Measurements from ENCODE around the gene GAL.

Gene GAL

GRCh38 chr11:68711114-68711513 is 26.8 kb downstream of the GAL start:
- H3K4me1 ChIP-seq (ENCODE audit: control insufficient read depth, insufficient read depth, low read length, poor library complexity, severe bottlenecking) = no peaks in the 10 kb centered on the region
- no peak overlapping the region for H3K27ac ChIP-seq (ENCODE audit: low read depth, low read length, severe bottlenecking)
- WGBS, 2 experiments (ENCODE audit: insufficient coverage in 2 of 2) = 90 to 96% methylated on average over 6 to 8 of the region's 8 CpGs
- no peaks in the 10 kb centered on the region for H3K36me3 ChIP-seq (ENCODE audit: control insufficient read depth, insufficient read depth, low read length)
- no peak overlapping the region for H3K4me3 ChIP-seq (ENCODE audit: extremely low read depth, insufficient read depth, low read length, poor library complexity, severe bottlenecking)
- no peaks in the 10 kb centered on the region for H3K9me3 ChIP-seq (ENCODE audit: control insufficient read depth, low read length)

- no peak overlapping the region for H3K27ac ChIP-seq (ENCODE audit: low read depth, low read length, severe bottlenecking)
- WGBS, 2 experiments (ENCODE audit: insufficient coverage in 2 of 2) = 91 to 93% methylated on average over 22 of the region's 23 CpGs
These were observed 29.9 kb downstream of the GAL start for GRCh38 chr11:68714060-68714856.

GRCh38 chr11:68715456-68716122 is 31.2 kb downstream of the GAL start:
- Histone ChIP-seq H3K4me1 (ENCODE audit: control insufficient read depth, insufficient read depth, low read length, poor library complexity, severe bottlenecking) (no peaks in the 10 kb centered on the region), H3K36me3 (ENCODE audit: control insufficient read depth, insufficient read depth, low read length) (no peaks in the 10 kb centered on the region), H3K4me3 (ENCODE audit: extremely low read depth, insufficient read depth, low read length, poor library complexity, severe bottlenecking) (no peak overlapping the region), H3K9me3 (ENCODE audit: control insufficient read depth, low read length) (peaks cover 5% of the 10 kb centered on the region), H3K27ac (ENCODE audit: low read depth, low read length, severe bottlenecking) (no peak overlapping the region)
- 87 to 94% methylated on average over 5 of the region's 11 CpGs for WGBS, 2 experiments (ENCODE audit: insufficient coverage in 2 of 2)

More at GRCh38 chr11:68714060-68714856, 29.9 kb downstream of the GAL start:
- no peaks in the 10 kb centered on the region for H3K9me3 ChIP-seq (ENCODE audit: control insufficient read depth, low read length)
- no peaks in the 10 kb centered on the region for H3K4me1 ChIP-seq (ENCODE audit: control insufficient read depth, insufficient read depth, low read length, poor library complexity, severe bottlenecking)
- no peaks in the 10 kb centered on the region for H3K36me3 ChIP-seq (ENCODE audit: control insufficient read depth, insufficient read depth, low read length)
- no peak overlapping the region for H3K4me3 ChIP-seq (ENCODE audit: extremely low read depth, insufficient read depth, low read length, poor library complexity, severe bottlenecking)

DNA sequence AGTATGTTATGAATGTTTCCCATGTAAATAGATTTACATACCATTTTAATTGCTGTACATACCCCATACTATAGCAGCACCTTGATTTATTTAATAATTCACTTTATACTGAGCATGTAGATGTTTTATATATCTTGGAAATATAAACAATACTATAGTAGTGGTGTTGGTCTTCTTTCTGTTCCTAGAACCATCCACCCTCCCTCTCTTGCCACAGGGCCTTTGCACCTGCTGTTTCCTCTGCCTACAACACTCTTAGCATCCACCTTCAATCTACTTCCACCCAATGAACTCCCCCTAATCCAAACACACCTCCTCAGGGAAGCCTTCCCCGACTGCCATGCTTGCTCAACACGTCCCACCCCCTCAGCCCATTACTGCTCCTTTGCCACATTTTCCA is 36.7 kb downstream of the GAL start:
- no peak overlapping the region for H3K27ac ChIP-seq (ENCODE audit: low read depth, low read length, severe bottlenecking)
- H3K4me3 ChIP-seq (ENCODE audit: extremely low read depth, insufficient read depth, low read length, poor library complexity, severe bottlenecking) = no peak overlapping the region
- peaks cover 5% of the 10 kb centered on the region for H3K9me3 ChIP-seq (ENCODE audit: control insufficient read depth, low read length)
- no peaks in the 10 kb centered on the region for H3K4me1 ChIP-seq (ENCODE audit: control insufficient read depth, insufficient read depth, low read length, poor library complexity, severe bottlenecking)
- WGBS, 2 experiments (ENCODE audit: insufficient coverage in 2 of 2) = 72 to 80% methylated on average over 1 to 2 of the region's 2 CpGs
- H3K36me3 ChIP-seq (ENCODE audit: control insufficient read depth, insufficient read depth, low read length) = no peaks in the 10 kb centered on the region

DNA sequence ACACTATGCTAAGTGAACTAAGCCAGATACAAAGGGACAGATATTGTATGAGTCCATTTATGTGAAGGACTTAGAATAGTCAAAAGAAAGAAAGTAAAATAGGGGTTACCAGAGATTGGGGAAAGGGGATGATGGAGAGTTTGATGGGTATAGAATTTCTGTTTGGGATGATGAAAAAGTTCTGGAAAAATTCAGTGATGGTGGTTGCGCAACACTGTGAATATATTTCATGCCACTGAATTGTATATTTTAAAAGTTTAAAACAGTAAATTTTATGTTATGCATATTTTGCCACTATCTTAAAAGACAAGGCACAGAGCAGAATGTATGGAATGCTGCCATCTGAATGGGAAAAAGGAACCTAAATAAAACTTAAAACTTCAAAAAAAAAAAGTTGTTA is 37.8 kb downstream of the GAL start:
- Histone ChIP-seq H3K36me3 (ENCODE audit: control insufficient read depth, insufficient read depth, low read length) (no peaks in the 10 kb centered on the region), H3K4me3 (ENCODE audit: extremely low read depth, insufficient read depth, low read length, poor library complexity, severe bottlenecking) (no peak overlapping the region), H3K27ac (ENCODE audit: low read depth, low read length, severe bottlenecking) (no peak overlapping the region), H3K4me1 (ENCODE audit: control insufficient read depth, insufficient read depth, low read length, poor library complexity, severe bottlenecking) (no peaks in the 10 kb centered on the region), H3K9me3 (ENCODE audit: control insufficient read depth, low read length) (peaks cover 5% of the 10 kb centered on the region)
- WGBS, 2 experiments (ENCODE audit: insufficient coverage in 2 of 2) = no CpG with 5 or more reads among the region's 1 CpG

GRCh38 chr11:68724293-68724692 is 39.9 kb downstream of the GAL start:
- no peaks in the 10 kb centered on the region for H3K36me3 ChIP-seq (ENCODE audit: control insufficient read depth, insufficient read depth, low read length)
- H3K4me3 ChIP-seq (ENCODE audit: extremely low read depth, insufficient read depth, low read length, poor library complexity, severe bottlenecking) = no peak overlapping the region
- WGBS, 2 experiments (ENCODE audit: insufficient coverage in 2 of 2) = 94% methylated on average over 2 to 3 of the region's 4 CpGs
- peaks cover 5% of the 10 kb centered on the region for H3K9me3 ChIP-seq (ENCODE audit: control insufficient read depth, low read length)
- no peak overlapping the region for H3K27ac ChIP-seq (ENCODE audit: low read depth, low read length, severe bottlenecking)
- no peaks in the 10 kb centered on the region for H3K4me1 ChIP-seq (ENCODE audit: control insufficient read depth, insufficient read depth, low read length, poor library complexity, severe bottlenecking)

- Histone ChIP-seq H3K36me3 (ENCODE audit: control insufficient read depth, insufficient read depth, low read length) (no peaks in the 10 kb centered on the region), H3K27ac (ENCODE audit: low read depth, low read length, severe bottlenecking) (no peak overlapping the region), H3K4me1 (ENCODE audit: control insufficient read depth, insufficient read depth, low read length, poor library complexity, severe bottlenecking) (no peaks in the 10 kb centered on the region), H3K4me3 (ENCODE audit: extremely low read depth, insufficient read depth, low read length, poor library complexity, severe bottlenecking) (no peak overlapping the region), H3K9me3 (ENCODE audit: control insufficient read depth, low read length) (no peaks in the 10 kb centered on the region)
- WGBS, 2 experiments (ENCODE audit: insufficient coverage in 2 of 2) = 83 to 94% methylated on average over 3 to 4 of the region's 6 CpGs
These were observed 43.4 kb downstream of the GAL start for GRCh38 chr11:68727783-68728182.

DNA sequence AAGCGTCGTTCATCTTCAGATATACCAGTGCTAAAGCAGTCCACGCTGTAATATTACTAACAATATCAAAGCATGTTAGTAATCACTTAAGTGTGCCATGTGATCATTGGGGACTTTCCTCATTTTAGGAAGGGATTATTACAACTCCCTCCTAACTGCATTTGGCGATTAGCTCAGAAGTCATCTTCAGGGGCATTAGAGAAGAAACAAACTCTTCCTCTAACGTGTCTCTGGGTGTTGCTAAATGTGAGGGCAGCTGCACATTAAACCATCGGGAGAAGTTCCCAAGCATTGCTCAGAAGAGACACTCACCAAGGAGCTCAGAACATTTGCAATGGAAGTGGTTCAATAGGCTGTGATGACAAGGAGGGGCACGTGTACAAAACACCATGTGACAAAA is 49.8 kb downstream of the GAL start:
- no peaks in the 10 kb centered on the region for H3K9me3 ChIP-seq (ENCODE audit: control insufficient read depth, low read length)
- H3K36me3 ChIP-seq (ENCODE audit: control insufficient read depth, insufficient read depth, low read length) = no peaks in the 10 kb centered on the region
- WGBS, 2 experiments (ENCODE audit: insufficient coverage in 2 of 2) = 77 to 100% methylated on average over 3 of the region's 7 CpGs

GRCh38 chr11:68735125-68735524 is 50.8 kb downstream of the GAL start:
- no peaks in the 10 kb centered on the region for H3K9me3 ChIP-seq (ENCODE audit: control insufficient read depth, low read length)
- 88 to 90% methylated on average over 4 of the region's 6 CpGs for WGBS, 2 experiments (ENCODE audit: insufficient coverage in 2 of 2)
- no peaks in the 10 kb centered on the region for H3K36me3 ChIP-seq (ENCODE audit: control insufficient read depth, insufficient read depth, low read length)
- H3K4me3 ChIP-seq (ENCODE audit: extremely low read depth, insufficient read depth, low read length, poor library complexity, severe bottlenecking) = no peak overlapping the region
- H3K27ac ChIP-seq (ENCODE audit: low read depth, low read length, severe bottlenecking) = no peak overlapping the region
- H3K4me1 ChIP-seq (ENCODE audit: control insufficient read depth, insufficient read depth, low read length, poor library complexity, severe bottlenecking) = no peaks in the 10 kb centered on the region

More for the DNA sequence above, 49.8 kb downstream of the GAL start:
- Histone ChIP-seq H3K4me3 (ENCODE audit: extremely low read depth, insufficient read depth, low read length, poor library complexity, severe bottlenecking) (no peak overlapping the region), H3K4me1 (ENCODE audit: control insufficient read depth, insufficient read depth, low read length, poor library complexity, severe bottlenecking) (no peaks in the 10 kb centered on the region), H3K27ac (ENCODE audit: low read depth, low read length, severe bottlenecking) (no peak overlapping the region)

- H3K4me3 ChIP-seq (ENCODE audit: extremely low read depth, insufficient read depth, low read length, poor library complexity, severe bottlenecking) = no peak overlapping the region
- H3K9me3 ChIP-seq (ENCODE audit: control insufficient read depth, low read length) = no peaks in the 10 kb centered on the region
- H3K27ac ChIP-seq (ENCODE audit: low read depth, low read length, severe bottlenecking) = no peak overlapping the region
- no peaks in the 10 kb centered on the region for H3K36me3 ChIP-seq (ENCODE audit: control insufficient read depth, insufficient read depth, low read length)
- no peaks in the 10 kb centered on the region for H3K4me1 ChIP-seq (ENCODE audit: control insufficient read depth, insufficient read depth, low read length, poor library complexity, severe bottlenecking)
- 94 to 96% methylated on average over 5 to 6 of the region's 6 CpGs for WGBS, 2 experiments (ENCODE audit: insufficient coverage in 2 of 2)
These were observed 51.3 kb downstream of the GAL start for GRCh38 chr11:68735646-68736045.
